Left hindlimb (tissue), 1 donor: ENCODE results near the gene CDIPT.
"Not testable (repeated sequence)": the region's sequence is repeated elsewhere in the genome, so short reads cannot be mapped to it uniquely, and the experiment has no call there.

ENCODE experiments used
- DNase-seq: peaks from one replicate; pipeline ENCODE4 v3.0.0-alpha.2; 2018

CDIPT gene

DNA sequence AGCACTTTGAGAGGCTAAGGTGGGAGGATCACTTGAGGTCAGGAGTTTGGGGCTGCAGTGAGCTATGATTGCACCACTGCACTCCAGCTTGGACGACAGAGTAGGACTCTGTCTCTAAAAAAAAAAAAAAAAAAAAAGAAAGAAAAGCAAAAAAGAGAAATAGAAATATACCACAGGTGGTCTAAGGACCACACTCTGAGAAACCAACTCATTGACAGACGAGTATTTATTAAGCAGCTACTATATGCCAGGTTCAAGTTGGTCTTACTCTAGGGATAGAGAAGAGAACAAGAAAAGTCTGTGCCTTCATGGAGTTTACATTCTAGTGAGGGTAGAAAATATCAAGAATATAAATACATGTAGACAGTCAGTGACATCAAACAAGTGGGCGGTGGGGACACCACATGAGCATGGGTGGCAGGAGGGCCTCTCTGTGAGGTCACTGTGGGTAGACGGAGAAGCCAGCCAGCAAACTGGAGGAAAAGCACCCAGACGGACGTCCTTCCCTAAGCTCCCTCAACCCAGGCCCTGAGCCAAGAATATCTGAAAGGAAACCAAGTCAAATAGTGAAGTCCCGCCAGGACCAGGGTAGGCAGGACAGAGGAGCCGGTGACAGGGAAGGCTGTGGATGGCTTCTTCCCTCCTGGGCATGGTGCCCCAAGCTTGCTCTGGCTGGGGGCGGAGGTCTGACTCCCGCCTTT lies 4.7 kb downstream of the CDIPT start:
- DNase-seq: no peak

DNA sequence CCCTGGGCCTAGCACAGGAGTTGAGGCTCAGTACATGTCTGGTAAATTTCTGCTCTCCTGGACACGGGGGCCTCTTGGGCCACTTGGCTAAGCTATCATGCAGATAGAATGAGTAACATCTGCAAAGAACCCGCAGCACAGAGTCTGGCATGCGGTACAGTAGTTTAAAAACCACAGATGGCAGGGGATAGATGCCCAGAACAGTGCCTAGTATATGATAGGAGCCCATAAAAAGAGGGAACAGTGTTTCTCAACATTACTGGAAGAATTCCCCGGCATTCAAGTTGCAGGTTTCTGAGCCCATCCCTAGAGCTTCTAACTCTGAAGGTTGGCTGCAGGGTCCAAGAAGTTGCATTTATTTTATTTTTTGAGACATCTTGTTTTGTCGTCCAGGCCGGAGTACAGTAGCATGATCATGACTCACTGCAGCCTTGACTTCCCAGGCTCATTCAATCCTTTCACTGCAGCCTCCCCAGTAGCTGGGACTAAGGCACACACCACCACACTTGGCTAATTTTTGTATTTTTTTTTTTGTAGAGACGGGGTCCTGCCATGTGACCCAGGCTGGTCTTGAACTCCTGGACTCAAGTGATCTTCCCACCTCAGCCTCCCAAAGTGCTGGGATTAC lies 5.8 kb downstream of the CDIPT start:
- DNase-seq: no peak

DNA sequence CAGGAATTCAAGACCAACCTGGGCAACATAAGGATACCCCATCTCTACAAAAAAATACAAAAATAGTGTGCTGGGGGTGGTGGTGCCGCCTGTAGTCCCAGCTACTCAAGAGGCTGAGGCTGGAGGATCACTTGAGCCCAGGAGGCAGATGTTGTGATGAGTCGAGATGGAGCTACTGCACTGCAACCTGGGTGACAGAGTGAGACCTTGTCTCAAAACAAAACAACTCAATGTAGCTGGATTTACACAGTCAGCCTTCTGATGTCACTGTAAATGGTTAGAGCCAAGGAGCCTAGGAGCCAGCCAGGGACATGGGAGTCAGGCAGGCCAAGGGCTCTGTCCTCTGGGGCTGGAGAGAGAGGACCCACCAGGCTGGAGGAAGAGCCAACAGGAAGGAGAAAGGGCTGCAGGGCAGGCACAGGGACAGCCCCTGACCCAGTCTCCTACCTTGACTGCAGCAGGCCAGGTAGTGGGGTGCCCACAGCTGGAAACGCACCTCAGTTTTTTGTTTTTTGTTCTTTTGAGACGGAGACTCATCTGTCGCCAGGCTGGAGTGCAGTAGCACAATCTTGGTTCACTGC lies 8.4 kb downstream of the CDIPT start:
- no peak for DNase-seq

DNA sequence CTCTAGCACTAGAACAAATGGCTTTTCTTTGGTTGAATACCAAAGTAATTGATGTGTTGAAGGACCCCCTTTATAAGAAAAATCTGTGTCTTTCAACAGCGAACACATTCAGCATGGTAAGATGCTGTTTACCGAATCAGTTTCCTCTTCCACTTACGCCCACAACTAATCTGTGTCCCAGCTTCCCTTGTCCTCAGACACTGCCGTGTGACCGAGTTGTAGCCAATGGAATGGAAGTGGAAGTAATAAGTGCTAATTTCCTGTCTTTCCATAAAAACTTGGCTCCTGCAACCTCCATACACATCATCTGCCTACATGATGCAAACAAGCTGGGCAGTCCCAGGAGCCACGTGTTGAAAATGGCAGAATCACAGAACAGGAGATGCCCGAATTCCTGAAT lies 10.4 kb downstream of the CDIPT start:
- no peak for DNase-seq

DNA sequence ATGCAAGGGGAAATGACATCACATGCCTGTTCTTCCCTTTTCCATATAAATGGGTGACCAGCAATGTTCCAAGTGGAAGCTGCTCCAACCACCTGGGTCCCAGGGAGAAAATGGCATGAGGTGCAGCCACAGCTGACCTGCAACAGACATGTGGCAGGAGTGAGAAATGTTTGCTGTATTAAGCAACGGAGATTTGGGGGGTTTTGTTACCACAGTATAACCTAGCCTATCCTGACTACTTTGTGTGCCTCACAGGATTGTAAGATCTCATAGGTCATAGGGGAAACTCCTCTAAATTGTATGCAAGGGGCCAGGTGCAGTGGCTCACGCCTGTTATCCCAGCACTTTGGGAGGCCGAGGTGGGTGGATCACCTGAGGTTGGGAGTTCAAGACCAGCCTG lies 12.0 kb downstream of the CDIPT start:
- no peak for DNase-seq

DNA sequence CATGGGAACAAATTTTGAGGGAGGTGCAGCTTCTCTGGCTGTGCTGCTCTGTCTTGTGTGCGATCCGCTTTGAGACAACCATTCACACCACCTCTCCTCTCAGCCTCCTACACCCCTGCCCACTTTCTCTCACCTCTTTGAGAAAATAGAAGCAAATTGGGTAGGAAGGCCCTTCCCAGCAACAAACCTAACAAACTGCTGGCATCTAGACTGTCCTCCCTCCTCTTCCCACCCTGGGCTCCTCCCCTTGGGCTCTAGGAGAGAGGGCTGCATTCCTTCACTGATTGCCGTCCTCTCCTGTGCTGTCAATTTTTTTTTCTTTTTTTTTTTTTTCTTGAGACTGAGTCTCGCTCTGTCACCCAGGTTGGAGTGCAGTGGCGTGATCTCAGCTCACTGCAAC lies 13.5 kb downstream of the CDIPT start:
- DNase-seq: no peak

DNA sequence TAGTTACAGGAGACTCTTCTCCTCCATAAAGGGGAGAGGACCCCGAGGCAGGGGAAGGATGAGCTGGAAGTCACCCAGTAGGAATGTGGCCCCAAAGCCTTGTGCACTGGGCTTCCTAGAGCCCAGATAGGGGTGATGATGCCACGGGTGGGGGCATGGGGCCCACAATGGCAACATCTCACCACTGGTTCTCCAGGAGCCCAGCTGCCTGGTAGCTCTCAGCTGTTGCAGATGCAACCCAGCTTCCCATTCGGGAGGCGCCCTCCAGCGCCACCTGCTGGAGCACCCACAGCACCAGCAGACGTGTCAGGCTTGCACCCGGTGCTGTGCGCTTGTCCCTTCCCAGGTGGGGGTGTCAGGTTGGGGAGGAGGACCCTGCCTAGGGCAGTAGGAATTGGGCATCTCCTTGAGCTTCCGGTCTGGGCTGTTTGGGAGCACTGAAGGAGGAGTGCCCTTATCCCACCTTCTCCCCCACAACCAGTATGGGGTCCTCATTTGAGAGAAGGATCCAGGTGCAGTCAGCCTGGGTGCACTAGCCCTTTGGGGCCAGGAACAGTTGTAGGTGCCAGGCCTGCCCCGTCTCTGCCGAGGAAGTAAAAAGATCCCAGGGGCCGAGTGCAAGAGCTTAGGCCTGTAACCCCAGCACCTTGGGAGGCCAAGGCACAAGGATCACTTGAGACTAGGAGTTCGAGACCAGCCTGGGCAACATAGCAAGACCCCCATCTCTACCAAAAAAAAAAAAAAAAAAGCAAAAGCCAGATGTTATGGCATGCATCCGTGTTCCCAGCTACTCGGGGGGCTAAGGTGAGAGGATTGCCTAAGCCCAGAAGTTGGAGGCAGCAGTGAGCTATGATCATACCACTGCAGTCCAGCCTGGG lies 14.4 kb downstream of the CDIPT start:
- DNase-seq: peak; percentile 63

DNA sequence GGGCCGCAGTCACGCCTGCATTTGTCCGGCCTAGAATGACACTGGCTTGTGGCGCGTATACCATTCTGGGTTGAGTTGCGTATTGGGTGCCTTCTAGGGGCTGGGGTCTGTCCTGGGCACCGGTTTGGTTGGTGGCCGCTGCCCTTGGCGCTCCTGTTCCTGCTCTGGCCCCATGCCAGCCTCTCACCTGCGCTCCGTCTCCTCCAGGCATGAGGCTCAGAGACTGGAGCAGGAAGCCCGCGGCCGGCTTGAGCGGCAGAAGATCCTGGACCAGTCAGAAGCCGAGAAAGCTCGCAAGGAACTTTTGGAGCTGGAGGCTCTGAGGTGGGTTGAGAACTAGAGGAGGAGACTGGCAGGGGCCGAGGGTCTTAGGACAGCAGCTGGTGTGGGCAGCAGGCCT lies 17.4 kb downstream of the CDIPT start:
- no peak for DNase-seq

DNA sequence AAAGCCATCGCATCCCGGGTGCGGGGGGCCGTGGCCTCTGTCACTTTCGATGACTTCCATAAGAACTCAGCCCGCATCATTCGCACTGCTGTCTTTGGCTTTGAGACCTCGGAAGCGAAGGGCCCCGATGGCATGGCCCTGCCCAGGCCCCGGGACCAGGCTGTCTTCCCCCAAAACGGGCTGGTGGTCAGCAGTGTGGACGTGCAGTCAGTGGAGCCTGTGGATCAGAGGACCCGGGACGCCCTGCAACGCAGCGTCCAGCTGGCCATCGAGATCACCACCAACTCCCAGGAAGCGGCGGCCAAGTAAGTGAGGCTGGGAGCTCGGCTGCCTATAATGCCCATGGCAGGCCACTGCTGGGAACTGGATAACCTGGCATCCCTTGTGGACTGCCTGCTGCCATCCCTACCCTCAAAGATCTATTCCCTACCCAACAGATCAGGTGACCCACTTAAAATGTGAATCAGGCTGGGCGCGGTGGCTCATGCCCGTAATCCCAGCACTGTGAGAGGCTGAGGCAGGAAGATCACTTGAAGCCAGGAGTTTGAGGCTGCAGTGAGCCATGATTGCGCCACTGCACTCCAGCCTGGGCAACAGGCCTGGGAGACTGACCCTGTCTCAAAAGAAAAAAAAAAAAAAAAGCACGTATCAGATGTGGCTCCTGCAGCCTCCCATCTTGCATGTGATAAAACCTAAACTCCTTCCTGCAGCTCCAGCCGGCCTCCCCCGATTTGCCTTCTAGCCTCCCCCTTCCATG lies 18.3 kb downstream of the CDIPT start:
- DNase-seq: no peak

DNA sequence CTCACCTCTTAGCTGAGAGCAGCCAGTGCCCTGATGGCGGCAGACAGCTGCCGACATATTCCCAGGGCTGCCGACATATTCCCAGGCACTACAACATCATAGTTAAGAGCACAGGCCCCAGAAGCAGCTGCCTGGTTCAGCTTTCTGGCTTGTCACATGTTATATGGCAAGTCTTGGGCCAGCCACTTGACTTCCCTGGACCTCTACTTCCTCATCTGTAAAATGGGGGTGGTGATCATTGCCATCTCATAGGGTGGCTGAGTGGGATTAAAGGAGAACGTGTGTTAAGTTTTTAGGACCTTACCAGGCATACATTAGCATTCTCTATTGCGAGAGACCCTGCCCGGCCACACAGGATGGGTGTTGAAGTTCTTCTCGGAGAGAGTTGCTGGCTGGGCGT lies 19.1 kb downstream of the CDIPT start:
- DNase-seq: no peak

DNA sequence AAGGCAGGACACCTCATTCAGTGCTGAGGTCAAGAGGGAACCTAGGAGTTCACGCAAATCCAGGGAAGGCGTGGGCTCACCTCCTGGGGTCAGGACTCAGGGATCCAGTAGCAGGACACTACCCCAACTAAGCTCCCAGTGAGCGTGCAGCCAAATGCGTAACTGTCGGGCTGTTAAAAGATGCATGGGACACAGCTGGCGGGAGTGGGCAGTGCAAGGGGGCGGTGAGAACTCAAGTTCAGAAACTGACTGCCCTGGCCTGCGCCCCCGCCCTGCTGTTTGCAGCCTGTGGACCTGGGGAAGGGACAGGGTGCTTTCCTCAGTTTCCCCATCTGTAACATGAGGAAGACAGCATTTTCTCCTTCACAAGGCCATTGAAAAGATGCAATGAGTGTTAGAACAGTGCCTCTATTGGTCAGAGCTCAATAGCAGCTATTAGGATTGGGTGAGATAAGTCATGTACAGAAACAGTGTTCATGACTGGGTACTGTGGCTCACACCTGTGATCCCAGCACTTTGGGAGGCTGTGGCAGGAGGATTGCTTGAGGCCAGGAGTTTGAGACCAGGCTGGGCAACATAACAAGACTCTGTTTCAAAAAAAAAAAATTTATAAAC lies 20.2 kb downstream of the CDIPT start:
- no peak for DNase-seq

DNA sequence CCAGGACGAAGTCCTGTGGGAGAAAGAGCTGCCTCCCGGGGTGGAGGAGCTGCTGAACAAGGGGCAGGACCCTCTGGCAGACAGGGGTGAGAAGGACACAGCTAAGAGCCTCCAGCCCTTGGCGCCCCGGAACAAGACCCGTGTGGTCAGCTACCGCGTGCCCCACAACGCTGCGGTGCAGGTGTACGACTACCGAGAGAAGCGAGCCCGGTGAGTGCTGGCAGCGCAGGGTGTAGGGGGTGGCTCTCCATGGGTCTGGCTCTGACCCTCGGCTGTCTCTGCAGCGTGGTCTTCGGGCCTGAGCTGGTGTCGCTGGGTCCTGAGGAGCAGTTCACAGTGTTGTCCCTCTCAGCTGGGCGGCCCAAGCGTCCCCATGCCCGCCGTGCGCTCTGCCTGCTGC lies 21.4 kb downstream of the CDIPT start:
- no peak for DNase-seq

DNA sequence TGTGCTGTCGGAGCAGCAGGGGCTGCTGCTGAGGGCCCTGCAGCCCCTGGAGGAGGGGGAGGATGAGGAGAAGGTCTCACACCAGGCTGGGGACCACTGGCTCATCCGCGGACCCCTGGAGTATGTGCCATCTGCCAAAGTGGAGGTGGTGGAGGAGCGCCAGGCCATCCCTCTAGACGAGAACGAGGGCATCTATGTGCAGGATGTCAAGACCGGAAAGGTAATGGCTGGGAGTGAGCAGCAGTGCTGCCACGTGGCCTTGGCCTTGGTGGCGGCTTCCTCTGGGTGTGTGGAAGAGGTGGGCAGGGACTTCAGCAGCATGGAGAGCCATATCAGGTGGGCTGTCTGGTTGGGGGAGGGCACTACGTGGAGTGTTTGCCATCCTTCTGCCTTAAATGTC lies 22.8 kb downstream of the CDIPT start:
- DNase-seq: no peak

DNA sequence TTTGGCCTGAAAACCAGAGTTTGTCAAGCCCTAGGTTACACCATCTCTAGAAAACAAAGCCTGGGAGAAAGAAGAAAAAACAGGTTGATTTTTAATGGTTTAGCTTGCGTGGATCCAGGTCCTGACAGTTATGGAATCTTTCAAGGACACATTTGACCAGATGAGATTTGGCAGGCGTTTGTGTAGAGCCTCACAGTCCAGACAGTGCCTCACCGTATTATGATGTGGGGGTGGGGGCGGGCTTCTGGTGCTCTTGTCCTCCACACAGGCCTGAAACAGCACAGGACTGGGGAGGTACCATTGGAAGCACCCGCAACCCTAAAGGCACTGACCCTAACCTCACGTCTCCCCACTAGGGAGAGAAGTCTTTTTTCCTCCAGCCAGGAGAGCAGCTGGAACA lies 23.2 kb downstream of the CDIPT start:
- no peak for DNase-seq

DNA sequence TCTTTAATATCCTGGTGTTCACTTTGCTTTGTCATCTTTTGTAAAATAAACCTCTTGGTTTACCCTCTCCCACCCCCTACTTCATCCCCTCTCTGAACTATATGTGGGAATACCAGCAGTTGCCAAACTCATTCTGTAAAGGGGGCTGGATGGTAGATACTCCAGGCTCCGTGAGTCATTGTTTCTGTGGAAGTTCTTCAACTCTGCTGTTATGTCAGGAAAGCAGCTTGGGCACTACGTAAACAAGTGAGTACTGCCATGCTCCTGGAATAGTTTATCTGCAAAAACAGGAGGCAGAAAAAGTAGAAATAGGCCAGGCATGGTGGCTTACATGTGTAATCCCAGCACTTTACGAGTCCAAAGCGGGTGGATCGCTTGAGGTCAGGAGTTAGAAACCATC lies 25.2 kb downstream of the CDIPT start:
- DNase-seq: no peak

DNA sequence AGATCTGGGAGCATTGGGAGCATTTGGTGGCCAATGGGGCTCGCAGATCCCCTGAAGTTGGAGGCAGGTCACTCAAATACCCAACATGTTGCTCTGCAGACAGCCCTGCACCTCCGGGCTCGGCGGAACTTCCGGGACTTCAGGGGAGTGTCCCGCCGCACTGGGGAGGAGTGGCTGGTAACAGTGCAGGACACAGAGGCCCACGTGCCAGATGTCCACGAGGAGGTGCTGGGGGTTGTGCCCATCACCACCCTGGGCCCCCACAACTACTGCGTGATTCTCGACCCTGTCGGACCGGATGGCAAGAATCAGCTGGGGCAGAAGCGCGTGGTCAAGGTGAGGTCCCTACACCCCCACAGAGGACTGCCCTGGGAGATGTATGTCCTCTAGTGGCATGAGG lies 26.4 kb downstream of the CDIPT start:
- no peak for DNase-seq

DNA sequence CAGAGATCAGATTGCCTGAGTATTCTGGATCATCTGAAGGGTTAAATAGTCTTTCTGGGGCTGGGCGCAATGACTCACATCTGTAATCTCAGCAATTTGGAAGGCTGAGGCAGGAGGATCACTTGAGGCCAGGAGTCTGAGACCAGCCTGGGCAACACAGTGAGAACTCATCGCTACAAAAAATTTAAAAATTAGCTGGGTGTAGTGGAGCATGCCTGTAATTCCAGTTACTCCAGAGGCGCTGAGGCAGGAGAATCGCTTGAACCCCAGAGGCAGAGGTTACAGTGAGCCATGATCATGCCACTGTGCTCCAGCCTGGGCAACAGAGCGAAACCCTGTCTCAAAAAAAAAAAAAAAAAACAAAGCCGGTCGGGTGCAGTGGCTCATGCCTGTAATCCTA lies 27.1 kb downstream of the CDIPT start:
- no peak for DNase-seq

DNA sequence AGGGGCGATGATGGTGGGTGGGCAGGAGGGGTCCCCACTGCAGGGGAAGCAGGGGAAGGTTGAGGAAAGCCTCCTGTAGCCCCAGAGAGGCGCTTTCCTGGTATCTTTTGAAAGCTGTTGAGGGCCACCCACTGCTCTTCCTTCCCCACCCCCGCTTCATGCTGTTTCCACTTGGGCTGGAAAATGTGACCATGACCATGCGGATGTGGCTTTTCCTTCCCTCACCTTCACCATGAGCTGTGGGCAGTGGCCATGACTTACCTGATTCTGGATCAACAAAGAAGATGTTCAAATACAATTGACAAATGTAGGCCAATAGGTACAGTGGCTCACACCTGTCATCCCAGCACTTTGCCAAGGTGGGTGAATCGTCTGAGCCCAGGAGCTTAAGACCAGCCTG lies 28.9 kb downstream of the CDIPT start:
- DNase-seq: no peak

DNA sequence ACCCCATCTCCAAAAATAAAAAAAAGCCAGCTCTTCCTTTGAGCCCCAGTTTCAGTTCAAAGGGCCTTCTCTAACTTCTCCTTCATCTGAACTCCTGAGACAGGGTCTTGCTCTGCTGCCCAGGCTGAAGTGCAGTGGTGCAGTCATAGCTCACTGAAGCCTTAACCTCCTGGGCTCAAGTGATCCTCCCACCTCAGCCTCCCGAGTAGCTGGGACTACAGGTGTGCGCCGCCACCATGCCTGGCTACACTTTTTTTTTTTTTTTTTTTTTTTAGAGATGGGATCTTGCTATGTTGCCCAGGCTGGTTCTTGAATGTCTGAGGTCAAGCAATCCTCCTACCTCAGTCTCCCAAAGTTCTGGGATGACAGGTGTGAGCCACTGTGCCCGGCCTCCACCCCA lies 29.8 kb downstream of the CDIPT start:
- not testable (repeated sequence) for DNase-seq

DNA sequence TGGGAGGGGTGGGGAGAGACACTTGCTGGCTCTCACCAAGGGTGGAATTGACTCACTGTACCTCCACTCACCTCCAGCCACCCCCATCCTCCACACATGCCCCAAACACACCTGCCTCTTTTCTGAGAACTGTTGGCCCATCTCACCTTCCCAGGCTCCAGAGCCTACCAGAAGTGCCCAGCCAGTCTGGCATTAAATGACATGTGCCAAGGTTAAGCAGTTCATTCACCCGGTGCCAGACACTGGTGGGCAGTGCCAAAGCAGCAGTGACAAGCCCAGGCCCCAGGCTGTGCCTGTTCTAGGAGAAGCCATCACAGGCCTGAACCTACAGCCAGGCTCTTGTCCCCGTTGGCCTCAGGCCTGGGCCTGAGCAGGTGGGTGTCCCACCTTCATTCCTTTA lies 31.5 kb downstream of the CDIPT start:
- no peak for DNase-seq

DNA sequence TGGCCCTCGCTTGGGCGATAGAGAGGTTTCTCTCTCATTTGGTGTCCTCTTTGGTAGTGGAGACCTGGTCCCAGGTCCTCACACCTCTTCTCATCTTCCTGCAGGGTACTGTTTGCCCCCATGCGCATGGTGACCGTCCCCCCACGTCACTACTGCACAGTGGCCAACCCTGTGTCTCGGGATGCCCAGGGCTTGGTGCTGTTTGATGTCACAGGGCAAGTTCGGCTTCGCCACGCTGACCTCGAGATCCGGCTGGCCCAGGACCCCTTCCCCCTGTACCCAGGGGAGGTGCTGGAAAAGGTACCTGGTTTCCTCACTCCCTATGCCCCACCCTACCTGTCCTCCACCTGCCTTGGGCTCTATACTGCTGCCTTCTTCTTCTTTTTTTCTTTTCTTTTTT lies 32.3 kb downstream of the CDIPT start:
- no peak for DNase-seq

DNA sequence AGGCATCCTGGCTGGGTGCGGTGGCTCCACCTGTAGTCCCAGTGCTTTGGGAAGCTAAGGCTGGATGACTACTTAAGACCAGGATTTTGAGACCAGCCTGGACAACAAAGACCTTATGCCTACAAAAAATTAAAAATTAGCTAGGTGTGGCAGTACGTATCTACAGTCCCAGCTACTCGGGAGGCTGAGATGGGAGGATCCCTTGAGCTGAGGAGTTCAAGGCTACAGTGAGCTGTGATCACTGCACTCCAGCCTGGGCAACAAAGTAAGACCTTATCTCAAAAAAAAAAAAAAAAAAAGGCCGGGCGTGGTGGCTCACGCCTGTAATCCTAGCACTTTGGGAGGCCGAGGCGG lies 36.7 kb downstream of the CDIPT start:
- DNase-seq: no peak
